Right lobe of liver (tissue), 4 donors: ENCODE measurements around the gene AP5Z1.

Experiments used
- CTCF ChIP-seq, 4 donors: fragments of 200-600 bp in 3 of 4; fragments of 450-650 bp in 1 of 4; IDR thresholded peaks; one replicate each; pipeline versions ENCODE4 v1.5.1 to v1.8.0; 2016 to 2022; ENCODE audit warnings: antibody characterized with exemption in 4 of 4, mild to moderate bottlenecking in 2 of 4
- POLR2A ChIP-seq: fragments of 450-650 bp; IDR thresholded peaks from one replicate; pipeline ENCODE4 v1.6.1; 2017; ENCODE audit warnings: antibody characterized with exemption, mild to moderate bottlenecking
- donor health status: DM: no; HTN: no; CAD: no.
- donor health status: DM: no; HTN: no; CAD: no.
- donor health status: DM: no; HTN: yes; CAD: no.

GRCh38 chr7:4731803-4732202, 43.6 kb upstream of the AP5Z1 start:
- TF ChIP-seq CTCF (IDR thresholded peaks at IDR 0.05) (no peak), POLR2A (no peak)
